Measurements from ENCODE around the gene HNRNPA1L2.
"Not testable (repeated sequence)": the region's sequence is repeated elsewhere in the genome, so short reads cannot be mapped to it uniquely, and the experiment has no call there.

HNRNPA1L2 gene

DNA sequence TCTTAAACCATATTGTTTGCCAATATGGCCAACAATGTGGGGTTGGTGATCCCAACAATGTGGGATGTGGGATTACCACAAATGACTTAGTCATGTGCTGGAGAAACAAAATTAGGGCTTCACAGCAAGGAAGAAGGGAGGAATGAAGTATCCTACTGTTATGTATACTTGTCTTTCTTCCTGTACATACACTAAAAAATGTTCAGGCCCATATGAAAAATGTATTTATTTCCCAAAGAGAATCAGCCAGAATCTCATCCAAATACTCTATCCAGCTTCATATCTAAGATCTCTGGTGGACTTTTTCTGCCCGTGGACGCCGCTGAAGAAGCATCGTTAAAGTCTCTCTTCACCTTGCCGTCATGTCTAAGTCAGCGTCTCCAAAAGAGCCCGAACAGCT lies at the start of gene HNRNPA1L2:
HNRNPA1L2 (plus strand) TSS at position 301 of the 400 bp plus-strand sequence; CDS start at position 363, 62 bp downstream.
- no peak for DNase-seq (ENCODE audit: low spot score)

DNA sequence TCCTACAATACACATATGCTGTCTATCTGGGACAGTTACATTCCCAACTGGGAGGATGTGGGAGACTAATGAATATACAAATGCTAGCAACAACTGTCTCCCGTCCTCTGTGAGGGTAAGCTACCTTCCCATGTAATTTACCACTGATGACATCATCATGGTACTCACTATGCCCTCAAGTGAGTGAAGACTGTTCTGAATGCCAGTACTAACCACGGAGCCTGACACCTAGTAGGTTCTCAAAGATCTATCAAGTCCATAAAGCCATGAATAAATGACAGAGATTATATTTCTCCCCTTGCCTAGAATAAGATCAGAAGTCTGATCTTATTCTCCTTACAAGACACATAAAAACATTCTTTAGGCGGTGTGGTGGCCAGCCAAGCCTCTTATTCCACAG lies 49.1 kb upstream of the HNRNPA1L2 start:
- DNase-seq (ENCODE audit: low spot score) = not testable (repeated sequence)

DNA sequence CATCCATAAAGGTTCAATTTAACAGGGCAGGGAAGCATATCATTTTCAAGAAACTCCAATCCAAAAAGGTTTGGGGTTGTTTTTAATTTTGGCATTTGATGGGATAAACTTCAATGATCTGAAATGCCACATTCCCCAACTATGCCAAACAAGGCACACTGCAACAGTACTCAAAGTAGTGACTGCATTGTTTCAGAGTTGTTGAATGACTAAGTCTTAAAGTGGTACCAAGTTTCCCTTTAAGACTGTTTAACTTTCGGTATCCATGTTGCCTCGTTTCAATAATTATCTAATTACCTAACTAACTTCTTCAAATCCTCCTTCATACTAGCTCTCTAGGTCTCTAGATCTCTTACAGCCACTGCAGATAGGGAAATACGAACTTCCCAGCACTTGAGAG lies 48.4 kb upstream of the HNRNPA1L2 start:
- not testable (repeated sequence) for DNase-seq (ENCODE audit: low spot score)

DNA sequence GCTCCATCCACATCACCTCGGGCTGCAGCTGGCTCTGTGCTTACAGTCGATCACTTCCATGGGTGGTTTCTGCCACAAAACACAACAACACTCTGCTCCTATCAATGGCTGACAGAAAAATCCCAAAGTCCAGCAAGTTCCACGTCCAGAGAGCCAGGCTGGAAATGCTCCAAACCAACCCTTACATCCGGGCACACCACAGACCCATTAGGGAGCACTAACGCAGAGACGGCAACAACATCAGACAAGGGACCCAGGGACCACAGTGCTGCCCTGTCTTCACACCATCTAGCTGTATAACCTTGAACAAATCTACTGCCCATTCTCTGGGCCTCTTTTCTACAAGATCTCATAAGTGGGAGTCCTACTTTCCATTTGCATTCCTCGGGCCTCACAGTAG lies 47.9 kb upstream of the HNRNPA1L2 start:
- not testable (repeated sequence) for DNase-seq (ENCODE audit: low spot score)

DNA sequence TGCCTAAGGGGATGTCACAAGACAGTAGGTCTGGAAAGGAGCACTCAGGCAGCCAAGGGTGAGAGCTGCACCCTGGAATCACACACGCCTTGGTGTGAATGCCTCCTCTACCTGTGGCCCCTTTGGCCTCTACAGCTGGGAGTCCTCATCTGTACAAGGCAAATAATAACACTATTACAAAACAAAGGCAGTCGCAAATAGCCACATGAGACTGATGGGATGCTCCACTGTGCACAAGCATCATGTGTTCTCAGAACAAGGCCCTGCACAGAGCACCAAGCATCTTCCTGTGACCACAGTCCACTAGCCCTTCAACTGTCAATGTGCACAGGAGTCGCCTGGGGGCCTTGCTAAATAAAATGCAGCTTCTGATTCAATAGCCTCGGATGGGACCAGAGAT lies 44.6 kb upstream of the HNRNPA1L2 start:
- no peak for DNase-seq (ENCODE audit: low spot score)

DNA sequence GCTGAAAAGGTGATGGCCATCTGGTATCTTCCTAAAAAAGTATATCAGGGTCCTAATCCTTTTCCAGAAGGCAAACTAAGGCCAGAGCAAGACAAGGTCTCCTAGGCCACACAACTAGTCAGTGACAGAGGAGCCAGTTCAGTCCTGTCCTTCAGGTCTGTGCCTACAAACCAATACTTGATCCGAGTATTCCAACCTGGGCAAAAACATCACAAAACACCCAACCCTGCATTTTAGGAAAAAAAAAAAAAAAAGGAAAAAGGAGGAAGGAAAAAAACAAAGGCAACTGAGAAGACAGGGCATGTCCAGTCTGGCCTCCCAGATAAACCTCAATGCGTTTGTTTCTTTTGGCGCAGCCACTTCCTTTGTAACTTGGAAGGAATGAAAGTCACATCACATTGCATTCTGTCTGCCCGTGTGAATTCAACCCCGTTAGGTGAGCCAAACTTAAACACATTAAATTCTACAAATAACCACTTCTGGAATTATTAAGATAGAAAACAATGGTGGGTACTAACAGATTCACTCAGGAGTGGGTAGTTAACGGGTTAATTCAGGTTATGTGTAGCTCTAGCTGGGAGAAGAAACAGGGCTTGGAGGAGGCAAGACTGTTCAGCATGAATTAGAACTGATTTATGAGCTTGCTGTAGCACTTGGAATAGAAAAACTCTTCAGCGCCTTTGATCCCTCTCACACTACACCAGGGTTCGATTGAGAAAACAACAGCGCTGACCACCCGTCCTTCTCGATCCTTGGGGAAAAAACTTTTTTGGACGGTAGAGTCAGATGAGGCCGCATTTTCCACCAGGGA lies 43.0 kb upstream of the HNRNPA1L2 start:
- DNase-seq (ENCODE audit: low spot score) = no peak

DNA sequence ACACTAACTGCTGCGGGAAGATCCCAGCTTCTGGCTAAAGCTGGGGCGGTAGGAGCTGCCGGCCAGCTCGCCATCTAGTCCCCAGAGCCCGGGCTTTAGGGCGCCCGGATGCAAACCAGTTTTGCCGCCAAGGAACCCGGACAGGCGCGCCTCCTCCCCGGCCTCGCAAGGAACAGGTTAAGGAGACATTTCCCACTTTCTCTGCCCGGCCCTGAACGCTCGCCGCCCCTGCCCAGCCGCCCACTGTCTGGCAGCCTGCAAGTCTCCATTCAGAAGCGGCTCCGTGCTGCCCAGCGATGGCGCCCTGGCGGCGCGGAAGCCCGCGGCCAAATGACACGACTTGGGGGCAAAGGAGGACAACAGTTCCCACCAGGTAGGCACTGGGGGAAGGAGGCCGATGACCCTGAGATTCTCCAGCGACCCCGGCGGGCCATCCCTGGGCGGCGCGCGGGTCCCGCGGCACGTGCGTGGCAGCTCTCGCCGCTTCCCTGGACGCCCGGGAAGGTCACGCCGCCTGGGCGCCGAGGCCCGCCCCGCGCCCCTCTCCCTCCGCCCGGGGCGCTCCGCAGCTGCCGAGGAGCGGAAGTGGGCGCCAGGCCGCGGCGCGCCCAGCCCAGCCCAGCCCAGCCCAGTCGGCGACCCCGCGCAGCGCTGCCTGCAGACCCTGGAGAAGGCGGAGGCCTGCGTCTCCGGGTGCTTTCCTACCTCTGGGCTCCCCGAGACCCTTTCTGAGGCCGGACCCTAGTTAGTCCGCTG lies 42.2 kb upstream of the HNRNPA1L2 start:
- DNase-seq (ENCODE audit: low spot score) = peak; percentile 21

DNA sequence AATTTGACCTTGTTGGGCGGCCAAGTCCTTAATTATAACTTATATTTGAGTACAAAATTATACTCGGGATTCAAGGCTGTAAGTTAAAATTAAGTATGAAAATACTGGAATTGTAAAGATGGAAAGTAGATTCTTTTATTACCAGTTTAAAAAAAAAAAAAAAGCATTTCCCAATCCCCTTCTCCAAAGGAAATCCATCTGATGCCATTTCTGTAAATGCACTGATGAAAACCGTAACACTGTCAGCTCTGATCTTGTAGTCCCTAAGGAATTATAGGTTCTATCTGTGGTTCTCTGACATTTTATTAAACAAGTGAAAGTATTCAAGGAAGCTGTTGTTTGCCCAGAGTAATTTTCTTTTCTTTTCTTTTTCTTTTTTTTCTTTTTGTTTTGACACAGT lies 41.6 kb upstream of the HNRNPA1L2 start:
- no peak for DNase-seq (ENCODE audit: low spot score)

DNA sequence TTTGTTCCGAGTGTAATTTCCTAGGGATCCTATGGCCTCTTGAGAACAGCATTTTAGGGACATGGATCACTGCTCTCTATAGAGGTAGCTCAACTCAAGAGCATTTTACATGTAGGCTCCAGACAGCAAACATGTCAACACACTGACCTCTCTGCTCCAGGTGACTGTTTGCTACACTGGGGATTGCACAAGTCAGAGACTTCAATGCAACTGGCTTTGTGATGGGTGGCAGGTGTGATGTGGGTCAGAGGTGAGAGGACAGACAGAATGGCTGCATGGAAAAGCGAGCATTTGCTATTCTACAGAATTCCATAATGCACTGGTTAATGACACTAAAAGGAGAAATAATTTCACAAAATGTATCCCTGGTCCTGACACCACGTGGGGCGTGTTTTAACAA lies 38.9 kb upstream of the HNRNPA1L2 start:
- DNase-seq (ENCODE audit: low spot score) = not testable (repeated sequence)

DNA sequence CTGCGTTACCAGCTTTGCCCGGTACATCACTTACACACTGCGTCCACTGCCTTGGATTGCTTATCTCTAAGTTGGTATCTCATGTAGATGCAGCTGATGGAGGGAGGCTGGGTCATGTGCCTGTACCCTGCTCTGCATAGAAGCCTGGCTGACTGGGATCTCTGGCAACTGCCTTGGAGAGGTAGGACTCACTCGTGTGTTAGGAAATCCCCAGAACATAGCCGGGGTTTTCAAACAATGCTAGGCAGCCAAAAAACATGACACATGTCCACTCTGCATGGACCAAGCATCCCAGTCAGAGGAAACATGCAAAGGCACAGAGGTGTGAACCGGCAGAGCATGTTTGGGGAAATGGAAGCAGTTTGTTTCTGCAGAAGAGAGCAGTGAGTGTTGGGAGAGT lies 36.1 kb upstream of the HNRNPA1L2 start:
- DNase-seq (ENCODE audit: low spot score) = not testable (repeated sequence)

DNA sequence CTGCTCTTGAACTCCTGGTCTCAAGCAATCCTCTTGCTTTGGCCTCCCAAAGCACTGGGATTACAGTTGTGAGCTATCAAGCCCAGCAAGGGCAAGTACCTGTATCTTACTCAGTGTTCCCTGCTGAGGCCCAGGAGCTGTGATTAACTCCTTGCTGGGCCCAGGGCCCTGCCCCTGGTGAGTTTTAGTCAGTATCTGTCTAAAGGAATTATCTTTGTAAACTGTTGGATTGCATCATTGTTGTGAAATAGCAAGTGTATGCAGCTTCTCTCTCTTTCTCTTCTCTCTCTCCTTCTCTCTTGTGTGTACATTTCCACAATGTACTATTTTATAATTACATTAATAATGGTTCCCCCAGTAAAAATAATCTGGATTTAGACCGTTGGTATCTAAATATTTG lies 35.4 kb upstream of the HNRNPA1L2 start:
- DNase-seq (ENCODE audit: low spot score) = not testable (repeated sequence)

DNA sequence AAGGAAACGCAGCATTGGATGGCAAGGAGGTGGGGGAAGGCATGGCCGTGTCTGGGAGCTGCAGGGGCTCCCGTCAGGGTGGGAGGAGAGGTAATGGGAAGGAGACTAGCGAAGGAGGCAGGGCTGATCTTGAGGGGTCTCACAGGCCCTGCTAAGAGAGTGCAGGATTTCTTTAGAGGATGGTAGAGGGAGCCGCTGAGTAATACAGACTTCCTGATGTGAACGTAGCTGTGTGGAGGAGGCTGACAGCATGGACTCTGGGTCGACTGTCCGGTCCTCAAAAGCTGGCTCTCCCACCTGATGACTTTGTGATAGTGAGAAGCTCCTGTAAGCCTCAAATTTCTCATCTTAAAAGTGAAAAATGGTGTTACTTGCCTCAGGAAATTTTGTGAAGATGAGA lies 34.0 kb upstream of the HNRNPA1L2 start:
- DNase-seq (ENCODE audit: low spot score) = not testable (repeated sequence)

DNA sequence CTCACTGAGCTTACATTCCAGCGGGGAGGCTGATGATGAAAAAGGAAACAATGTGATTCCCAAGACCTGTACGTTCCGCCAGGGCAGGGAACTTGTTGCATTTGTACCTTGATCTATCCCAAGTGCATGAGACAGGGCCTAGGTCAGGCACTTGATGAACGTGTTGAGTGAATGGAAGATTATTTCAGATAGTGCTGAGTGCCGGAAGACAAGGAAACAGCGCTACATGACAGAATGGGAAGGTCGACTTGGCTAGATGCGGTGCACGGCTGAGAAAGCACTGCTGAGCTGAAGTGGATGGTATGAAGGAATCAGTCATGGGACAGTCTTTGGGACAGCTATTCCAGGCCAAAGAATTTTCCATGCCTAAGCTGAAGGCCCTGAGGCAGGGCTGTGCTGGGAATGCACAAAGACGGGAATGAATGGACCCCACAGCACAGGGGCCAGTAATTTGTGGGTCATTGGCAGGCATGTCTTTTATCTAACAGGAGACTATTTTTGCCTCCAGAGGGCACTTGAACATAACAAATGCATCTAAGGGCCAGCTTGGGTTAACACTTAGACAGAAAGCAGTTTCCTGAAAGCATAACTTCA lies 33.1 kb upstream of the HNRNPA1L2 start:
- not testable (repeated sequence) for DNase-seq (ENCODE audit: low spot score)

DNA sequence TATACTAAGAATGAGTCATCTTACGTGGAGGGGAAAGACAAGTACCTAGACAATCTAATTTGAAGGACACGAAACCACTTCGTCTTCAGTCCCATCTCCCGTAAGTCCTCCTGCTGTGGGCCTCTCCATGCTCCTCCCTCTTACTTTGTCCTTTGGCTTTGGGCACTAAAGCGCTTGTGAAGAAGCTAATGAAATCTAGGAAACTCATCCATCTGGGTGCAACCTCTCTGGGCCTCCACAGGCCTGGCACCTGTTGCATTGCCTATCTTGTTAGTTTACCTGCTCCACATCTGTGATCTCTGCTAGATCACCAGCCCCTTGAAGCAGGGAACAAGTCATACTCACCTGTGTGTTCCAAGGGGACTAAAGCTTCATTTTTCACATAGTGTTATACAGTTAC lies 32.1 kb upstream of the HNRNPA1L2 start:
- DNase-seq (ENCODE audit: low spot score) = not testable (repeated sequence)

DNA sequence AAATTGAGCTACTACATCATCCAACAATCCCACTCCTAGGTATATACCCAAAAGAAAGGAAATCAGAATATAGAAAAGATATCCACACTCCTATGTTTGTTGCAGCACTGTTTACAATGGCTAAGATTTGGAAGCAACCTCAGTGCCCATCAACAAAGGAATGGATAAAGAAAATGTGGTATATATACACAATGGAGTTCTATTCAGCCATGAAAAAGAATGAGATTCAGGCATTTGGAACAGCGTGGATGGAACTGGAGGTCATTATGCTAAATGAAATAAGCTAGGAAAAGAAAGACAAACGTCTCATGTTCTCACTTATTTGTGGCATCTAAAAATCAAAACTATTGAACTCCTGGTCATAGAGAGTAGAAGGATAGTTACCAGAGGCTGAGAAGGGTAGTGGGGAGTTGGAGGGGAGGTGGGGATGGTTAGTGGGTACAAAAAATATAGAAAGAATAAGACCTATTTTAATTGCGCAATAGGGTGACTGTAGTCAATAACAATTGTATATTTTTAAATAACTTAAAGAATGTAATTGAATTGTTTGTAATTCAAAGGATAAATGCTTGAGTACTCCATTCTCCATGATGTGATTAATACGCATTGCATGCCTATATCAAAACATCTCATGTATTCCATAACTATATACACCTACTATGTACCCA lies 27.0 kb upstream of the HNRNPA1L2 start:
- DNase-seq (ENCODE audit: low spot score) = no peak

DNA sequence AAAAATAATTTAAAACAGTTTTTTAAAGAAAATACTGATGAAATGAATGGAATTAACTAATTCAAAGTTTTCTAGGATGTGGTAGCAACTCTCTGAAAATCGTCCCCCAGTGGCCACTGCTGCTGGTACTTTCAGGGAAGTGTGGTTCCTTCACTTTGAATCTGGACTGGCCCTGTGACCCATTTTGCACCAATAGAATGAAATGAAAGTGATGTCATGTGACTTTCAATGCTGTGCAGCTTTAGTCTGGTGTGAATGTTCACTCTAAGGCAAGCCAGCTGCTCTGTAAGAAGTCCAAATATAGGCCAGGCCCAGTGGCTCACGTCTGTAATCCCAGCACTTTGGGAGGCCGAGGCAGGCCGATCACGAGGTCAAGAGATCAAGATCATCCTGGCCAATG lies 26.4 kb upstream of the HNRNPA1L2 start:
- DNase-seq (ENCODE audit: low spot score) = peak; percentile 33

DNA sequence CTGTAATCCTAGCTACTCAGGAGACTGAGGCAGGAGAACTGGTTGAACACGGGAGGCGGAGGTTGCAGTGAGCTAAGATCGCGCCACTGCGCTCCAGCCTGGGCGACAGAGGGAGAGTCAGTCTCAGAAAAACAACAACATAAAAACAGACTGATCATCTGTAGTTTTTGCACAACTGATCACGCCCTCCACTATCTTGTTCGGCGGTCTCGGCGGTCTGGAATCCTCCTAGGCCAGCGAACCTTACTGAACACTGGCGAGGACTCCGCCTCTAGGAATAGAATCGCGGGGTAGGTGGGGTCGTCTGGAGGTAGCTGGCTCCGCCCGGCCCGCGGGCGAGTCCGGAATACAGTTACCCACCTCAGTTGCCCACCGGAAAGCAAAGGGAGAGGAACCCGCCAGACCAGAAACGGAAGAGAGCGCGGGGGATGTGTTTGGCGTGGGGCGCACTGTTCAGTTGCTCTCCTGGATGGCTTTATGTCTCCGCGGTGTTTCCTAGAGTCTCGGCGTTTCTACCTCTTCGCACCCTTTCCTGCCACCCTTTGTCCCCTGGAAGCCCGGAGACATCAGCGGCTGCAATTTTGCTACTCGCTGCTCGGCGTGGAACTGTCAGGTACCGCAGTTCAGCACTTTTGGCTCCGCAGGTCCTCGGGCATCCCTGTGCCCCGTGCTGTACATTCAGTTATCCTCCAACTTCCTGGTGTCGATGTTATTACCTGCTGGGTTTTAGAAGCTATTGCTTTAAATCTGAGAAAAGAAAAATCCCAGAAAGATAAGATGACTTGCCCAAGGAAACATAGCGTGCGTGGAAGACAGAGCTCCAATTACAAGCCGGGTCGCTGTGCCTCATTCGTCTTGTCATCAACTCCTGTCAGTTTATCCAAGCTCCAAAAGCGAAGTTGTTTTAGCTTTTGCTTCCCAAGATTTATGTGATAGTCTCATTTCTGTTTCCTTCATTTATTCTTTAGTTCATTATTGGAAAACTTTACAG lies 24.9 kb upstream of the HNRNPA1L2 start:
- peak; percentile 81 for DNase-seq (ENCODE audit: low spot score)

DNA sequence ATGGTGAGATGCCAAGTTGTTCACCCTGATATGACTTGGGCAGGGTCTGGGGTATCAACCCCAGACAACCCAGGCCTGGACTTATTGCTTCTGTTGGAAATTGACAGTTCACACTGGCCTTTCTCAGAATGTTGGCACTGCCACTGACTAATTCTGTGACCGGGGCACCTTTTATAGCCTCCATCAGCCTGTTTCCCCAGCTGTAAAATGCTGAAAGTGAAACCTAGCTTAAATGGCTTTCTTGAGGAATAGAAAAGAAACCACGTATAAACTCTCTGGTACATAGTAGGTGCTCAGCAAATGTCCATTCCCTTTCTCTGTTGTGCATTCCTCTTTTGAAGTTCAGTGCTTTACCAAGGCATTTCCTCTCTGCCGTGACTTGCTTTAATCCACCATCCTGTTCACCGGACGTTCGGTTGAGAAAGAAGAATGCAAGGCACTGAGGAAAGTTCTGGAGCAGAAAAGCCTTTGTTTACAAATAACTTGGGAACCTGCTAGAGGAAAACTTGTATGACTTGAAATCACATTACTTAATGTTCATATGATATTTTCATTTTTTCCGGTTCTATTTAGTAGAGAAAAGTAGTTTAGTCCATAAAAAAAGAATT lies 11.0 kb upstream of the HNRNPA1L2 start:
- DNase-seq (ENCODE audit: low spot score) = not testable (repeated sequence)

DNA sequence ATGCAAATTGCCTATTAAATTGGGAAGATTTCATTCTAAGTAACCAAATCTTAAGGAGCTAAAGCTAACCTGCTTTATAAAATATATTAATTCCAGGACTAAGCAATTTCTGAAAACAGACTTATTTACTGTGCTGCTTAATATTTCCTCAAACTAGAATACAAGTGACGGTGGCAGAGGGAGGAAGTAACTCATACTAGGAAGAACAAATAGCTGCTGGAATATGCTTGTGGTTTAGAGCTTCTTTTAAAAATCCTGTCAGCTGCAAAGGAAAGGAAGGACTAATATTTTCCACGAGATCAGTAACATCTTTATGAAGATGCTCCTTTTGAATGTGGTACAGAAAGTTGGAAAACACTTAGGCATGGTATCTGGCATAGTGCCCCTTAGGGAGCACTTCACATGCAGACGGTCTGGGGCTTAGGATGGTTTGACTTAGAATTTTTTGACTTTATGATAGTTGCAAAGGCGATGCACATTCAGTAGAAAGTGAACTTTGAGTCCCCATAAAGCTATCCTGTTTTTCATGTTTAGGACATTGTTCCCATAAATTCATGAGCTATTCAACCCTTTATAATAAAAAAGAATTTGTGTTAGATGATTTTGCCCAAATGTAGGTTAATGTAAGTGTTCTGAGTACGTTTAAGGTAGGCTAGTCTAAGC lies 3.4 kb upstream of the HNRNPA1L2 start:
- no peak for DNase-seq (ENCODE audit: low spot score)

DNA sequence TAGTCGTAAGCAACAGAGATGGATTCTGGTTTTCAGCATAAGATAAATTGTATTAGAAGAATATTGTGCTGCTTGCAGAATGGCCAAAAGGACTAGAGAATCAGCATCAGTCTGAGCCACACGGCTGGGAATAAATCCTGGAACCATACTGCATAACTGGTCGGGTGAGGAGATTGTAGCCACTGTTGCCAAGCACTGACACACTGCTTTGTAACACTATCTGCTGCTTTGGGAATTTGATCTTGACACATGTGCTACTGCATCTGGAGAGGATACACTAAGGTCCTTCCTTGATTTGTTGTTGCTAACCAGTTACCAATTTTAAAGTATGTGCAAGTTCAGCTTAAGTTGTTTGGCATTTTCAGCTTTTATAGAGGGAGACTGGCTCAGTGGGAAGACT lies 1.9 kb downstream of the HNRNPA1L2 start:
- DNase-seq (ENCODE audit: low spot score) = no peak
